ENCODE measurements around the gene GTF2IRD1.

- TF ChIP-seq ZNF274 (IDR thresholded peaks at IDR 0.05; ENCODE audit: low read depth, low read length) (no peak), YY1 (IDR thresholded peaks at IDR 0.05; ENCODE audit: insufficient read depth, insufficient read length) (no peak), SUZ12 (IDR thresholded peaks at IDR 0.05; ENCODE audit: extremely low read depth, insufficient read depth, insufficient read length) (no peak)
Measured at GRCh38 chr7:74633451-74633921, 179.8 kb downstream of the GTF2IRD1 start.
